SK-N-SH treated with all-trans-retinoic acid at 6 μM for 48 hours (cell line): ENCODE results near the gene RHEBL1.

Experiments used
- ATAC-seq: fragments of 200-7000 bp; cut with Tn5 transposase; 3 replicates; pipeline ENCODE4 v1.9.1; 2020; ENCODE audit warnings: mild to moderate bottlenecking, moderate library complexity
- ARNTL ChIP-seq: fragments of 450-650 bp; formaldehyde crosslinking; IDR thresholded peaks from 2 replicates; pipeline ENCODE4 v1.5.0; 2020; ENCODE audit warnings: low read depth, mild to moderate bottlenecking, moderate library complexity, borderline replicate concordance
- BACH2 ChIP-seq: fragments of 250-450 bp; sonication (Bioruptor Pico); IDR thresholded peaks from 2 replicates; pipeline ENCODE4 v1.9.0; 2021; ENCODE audit warnings: mild to moderate bottlenecking, borderline replicate concordance
- CREB5 ChIP-seq: fragments of 250-450 bp; sonication (Bioruptor Pico); IDR thresholded peaks from 2 replicates; pipeline ENCODE4 v1.5.1; 2020; ENCODE audit warnings: low read depth, mild to moderate bottlenecking, moderate library complexity
- CSDC2 ChIP-seq: fragments of 250-450 bp; sonication (Bioruptor Pico); IDR thresholded peaks from 2 replicates; pipeline ENCODE4 v1.5.0; 2020; ENCODE audit warnings: mild to moderate bottlenecking, moderate library complexity
- CSRNP3 ChIP-seq: fragments of 250-450 bp; sonication (Bioruptor Pico); IDR thresholded peaks from 2 replicates; pipeline ENCODE4 v1.5.1; 2021; ENCODE audit warnings: mild to moderate bottlenecking, moderate library complexity
- GLIS3 ChIP-seq: fragments of 250-450 bp; sonication (Bioruptor Pico); IDR thresholded peaks from 2 replicates; pipeline ENCODE4 v1.5.0; 2020; ENCODE audit warnings: mild to moderate bottlenecking, moderate library complexity
- ISL1 ChIP-seq: fragments of 250-450 bp; sonication (Bioruptor Pico); IDR thresholded peaks from 2 replicates; pipeline ENCODE4 v2.1.2; 2022; ENCODE audit warnings: mild to moderate bottlenecking, moderate library complexity
- OSR1 ChIP-seq: fragments of 250-450 bp; sonication (Bioruptor Pico); IDR thresholded peaks from 2 replicates; pipeline ENCODE4 v1.8.0; 2022; ENCODE audit warnings: moderate library complexity, mild to moderate bottlenecking, inconsistent platforms
- PATZ1 ChIP-seq: fragments of 250-450 bp; sonication (Bioruptor Pico); IDR thresholded peaks from 2 replicates; pipeline ENCODE4 v1.8.0; 2020; ENCODE audit warnings: mild to moderate bottlenecking, moderate library complexity, borderline replicate concordance
- POU6F1 ChIP-seq: fragments of 250-450 bp; sonication (Bioruptor Pico); IDR thresholded peaks from 2 replicates; pipeline ENCODE4 v1.8.0; 2021; ENCODE audit warnings: low read depth, mild to moderate bottlenecking, moderate library complexity, borderline replicate concordance
- PPARA ChIP-seq: fragments of 250-450 bp; sonication (Bioruptor Pico); IDR thresholded peaks from 2 replicates; pipeline ENCODE4 v1.5.0; 2020; ENCODE audit warnings: mild to moderate bottlenecking, borderline replicate concordance
- RARB ChIP-seq: fragments of 250-450 bp; sonication (Bioruptor Pico); IDR thresholded peaks from 2 replicates; pipeline ENCODE4 v1.8.0; 2021; ENCODE audit warnings: mild to moderate bottlenecking, moderate library complexity
- SNAI2 ChIP-seq: fragments of 250-450 bp; sonication (Bioruptor Pico); IDR thresholded peaks from 2 replicates; pipeline ENCODE4 v1.5.0; 2020; ENCODE audit warnings: mild to moderate bottlenecking, moderate library complexity
- TCF4 ChIP-seq: fragments of 250-450 bp; sonication (Bioruptor Pico); IDR thresholded peaks from 2 replicates; pipeline ENCODE4 v1.8.0; 2021; ENCODE audit warnings: mild to moderate bottlenecking, moderate library complexity, borderline replicate concordance
- TOX ChIP-seq: fragments of 250-450 bp; sonication (Bioruptor Pico); IDR thresholded peaks from 2 replicates; pipeline ENCODE4 v1.8.0; 2021; ENCODE audit warnings: mild to moderate bottlenecking, moderate library complexity, borderline replicate concordance
- TSHZ2 ChIP-seq: fragments of 250-450 bp; sonication (Bioruptor Pico); IDR thresholded peaks from 2 replicates; pipeline ENCODE4 v1.5.0; 2020; ENCODE audit warnings: mild to moderate bottlenecking, moderate library complexity
- ZC3H10 ChIP-seq: fragments of 250-450 bp; sonication (Bioruptor Pico); IDR thresholded peaks from 2 replicates; pipeline ENCODE4 v1.5.1; 2021; ENCODE audit warnings: mild to moderate bottlenecking, moderate library complexity
- ZFP30 ChIP-seq: fragments of 450-650 bp; formaldehyde crosslinking; IDR thresholded peaks from 2 replicates; pipeline ENCODE4 v1.5.0; 2022; ENCODE audit warnings: mild to moderate bottlenecking, moderate library complexity
- ZNF565 ChIP-seq: fragments of 450-650 bp; formaldehyde crosslinking; conservative IDR thresholded peaks from 2 replicates; pipeline ENCODE4 v1.5.0; 2020; ENCODE audit warnings: low read depth, mild to moderate bottlenecking, moderate library complexity
- ZNF70 ChIP-seq: fragments of 450-650 bp; formaldehyde crosslinking; IDR thresholded peaks from 2 replicates; pipeline ENCODE4 v1.5.0; 2020; ENCODE audit warnings: mild to moderate bottlenecking, moderate library complexity
- ZNF8 ChIP-seq: fragments of 450-650 bp; formaldehyde crosslinking; IDR thresholded peaks from 2 replicates; pipeline ENCODE4 v1.5.0; 2020; ENCODE audit warnings: mild to moderate bottlenecking, moderate library complexity

Gene RHEBL1

GRCh38 chr12:49033611-49034285 is 36.0 kb downstream of the RHEBL1 start:
- TF ChIP-seq ZNF565 (no peak), OSR1 (CRISPR knock-in tag) (no peak), GLIS3 (CRISPR knock-in tag) (no peak), TOX (no peak), CSDC2 (no peak), ISL1 (CRISPR knock-in tag) (no peak), SNAI2 (CRISPR knock-in tag) (no peak), ZNF8 (CRISPR knock-in tag) (no peak), ZC3H10 (CRISPR knock-in tag) (no peak), ZNF70 (no peak), ARNTL (no peak)
- no peak for ATAC-seq

- no peak for ATAC-seq
- TF ChIP-seq TCF4 (CRISPR knock-in tag) (no peak), GLIS3 (CRISPR knock-in tag) (no peak), CSRNP3 (no peak), ISL1 (CRISPR knock-in tag) (no peak)
These were observed 36.9 kb downstream of the RHEBL1 start for GRCh38 chr12:49032679-49033447.

- ATAC-seq, result no peak
- TF ChIP-seq CSDC2, result no peak
- no peak for TF ChIP-seq TSHZ2
- no peak for TF ChIP-seq BACH2
- TF ChIP-seq PATZ1 (CRISPR knock-in tag), result no peak
- no peak for TF ChIP-seq ISL1 (CRISPR knock-in tag)
- TF ChIP-seq ZNF565, result no peak
- TF ChIP-seq ZC3H10 (CRISPR knock-in tag), result no peak
- TF ChIP-seq ZFP30 (CRISPR knock-in tag), result no peak
- no peak for TF ChIP-seq POU6F1 (CRISPR knock-in tag)
- TF ChIP-seq, all 23 proteins: peak for 0
These were observed 37.5 kb downstream of the RHEBL1 start for GRCh38 chr12:49032276-49032675.

- ATAC-seq, result no peak
- TF ChIP-seq SNAI2 (CRISPR knock-in tag), result no peak
- no peak for TF ChIP-seq ZNF565
- TF ChIP-seq ZFP30 (CRISPR knock-in tag), result no peak
- no peak for TF ChIP-seq RARB (CRISPR knock-in tag)
- no peak for TF ChIP-seq CSRNP3
- no peak for TF ChIP-seq PPARA
- no peak for TF ChIP-seq BACH2
- TF ChIP-seq CREB5 (CRISPR knock-in tag), result no peak
- no peak for TF ChIP-seq POU6F1 (CRISPR knock-in tag)
These were observed 38.1 kb downstream of the RHEBL1 start for GRCh38 chr12:49031573-49032161.
